Loucy (cell line): Measurements from ENCODE around the gene PC.

Experiments used
- H2AFZ ChIP-seq: fragments of 200-600 bp; sonication (generic); 2 replicates; pipeline ENCODE4 v1.6.0; 2016; ENCODE audit warnings: antibody characterized with exemption, mild to moderate bottlenecking, low read length, moderate library complexity
- H3F3A ChIP-seq: fragments of 200-600 bp; 2 replicates; pipeline ENCODE4 v1.6.0; 2016; ENCODE audit warnings: antibody characterized with exemption, low read depth, mild to moderate bottlenecking
- H3K27me3 ChIP-seq: fragments of 200-600 bp; sonication (generic); 2 replicates; pipeline ENCODE4 v1.6.1; 2014; ENCODE audit warnings: low read length, mild to moderate bottlenecking; ENCODE audit not compliant: insufficient read depth, poor library complexity, severe bottlenecking
- H3K36me3 ChIP-seq: fragments of 200-600 bp; sonication (generic); 2 replicates; pipeline ENCODE4 v1.6.1; 2016; ENCODE audit warnings: low read length; ENCODE audit not compliant: insufficient read depth
- H3K4me1 ChIP-seq: fragments of 200-600 bp; sonication (generic); 2 replicates; pipeline ENCODE4 v1.5.1; 2014; ENCODE audit warnings: low read length, mild to moderate bottlenecking; ENCODE audit not compliant: insufficient read depth, poor library complexity, severe bottlenecking
- H3K4me2 ChIP-seq: fragments of 200-600 bp; sonication (generic); 2 replicates; pipeline ENCODE4 v1.6.0; 2014; ENCODE audit warnings: antibody characterized with exemption, low read length, low read depth, mild to moderate bottlenecking; ENCODE audit not compliant: poor library complexity, severe bottlenecking
- H3K4me3 ChIP-seq: fragments of 200-600 bp; sonication (generic); 2 replicates; pipeline ENCODE4 v1.5.1; 2014; ENCODE audit warnings: low read length, mild to moderate bottlenecking, mixed read lengths; ENCODE audit not compliant: poor library complexity, severe bottlenecking
- H3K79me2 ChIP-seq: fragments of 200-600 bp; sonication (generic); 2 replicates; pipeline ENCODE4 v1.6.1; 2014; ENCODE audit warnings: low read length; ENCODE audit not compliant: insufficient read depth
- H3K9ac ChIP-seq: fragments of 200-600 bp; sonication (generic); 2 replicates; pipeline ENCODE4 v1.6.0; 2014; ENCODE audit warnings: mild to moderate bottlenecking, low read depth, low read length, moderate library complexity; ENCODE audit not compliant: poor library complexity, severe bottlenecking
- H3K9me2 ChIP-seq: fragments of 200-600 bp; sonication (generic); replicated peaks from 2 replicates; pipeline ENCODE4 v1.6.1; 2016; ENCODE audit warnings: low read depth, low read length, mixed read lengths
- H3K9me3 ChIP-seq: fragments of 200-600 bp; sonication (generic); 2 replicates; pipeline ENCODE4 v1.6.1; 2014; ENCODE audit warnings: mild to moderate bottlenecking, antibody characterized with exemption, low read length, low read depth; ENCODE audit not compliant: insufficient read depth
- H4K20me1 ChIP-seq: fragments of 200-600 bp; sonication (generic); 2 replicates; pipeline ENCODE4 v1.6.0; 2014; ENCODE audit warnings: antibody characterized with exemption, low read length, mild to moderate bottlenecking; ENCODE audit not compliant: insufficient read depth, poor library complexity, severe bottlenecking
- EZH2phosphoT487 ChIP-seq: fragments of 200-600 bp; IDR thresholded peaks from 2 replicates; pipeline ENCODE4 v1.6.1; 2018; ENCODE audit warnings: antibody characterized with exemption, mild to moderate bottlenecking, moderate library complexity, borderline replicate concordance
- TF ChIP-seq, protein P1 (sequence below): fragments of 200-600 bp; sonication (generic); conservative IDR thresholded peaks from 2 replicates; pipeline ENCODE4 v1.5.1; 2014; ENCODE audit warnings: mild to moderate bottlenecking, antibody characterized with exemption, low read length

PC gene

DNA sequence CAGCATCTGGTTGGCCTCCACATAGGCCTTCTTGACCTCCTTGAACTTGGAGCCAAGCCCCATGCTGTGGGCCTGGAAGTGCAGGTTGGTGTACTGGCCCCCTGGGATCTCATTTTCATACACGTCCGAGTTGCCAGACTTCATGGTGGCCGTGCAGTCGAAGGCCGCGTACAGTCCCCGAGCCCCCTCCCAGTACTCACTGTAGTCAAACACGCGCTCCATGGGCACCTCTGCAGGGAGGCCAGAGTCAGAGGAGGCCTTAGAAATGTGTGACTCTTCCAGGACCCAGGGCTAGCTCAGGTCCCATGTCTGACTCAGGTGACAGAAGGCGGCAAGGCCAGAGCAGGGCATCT lies 108.0 kb downstream of the PC start:
- H3K9me2 ChIP-seq, result no peaks in the 10 kb centered on the region
- peaks cover 8% of the 10 kb centered on the region for H3K4me1 ChIP-seq
- H3K27me3 ChIP-seq, result no peaks in the 10 kb centered on the region
- TF ChIP-seq, protein P1, sequence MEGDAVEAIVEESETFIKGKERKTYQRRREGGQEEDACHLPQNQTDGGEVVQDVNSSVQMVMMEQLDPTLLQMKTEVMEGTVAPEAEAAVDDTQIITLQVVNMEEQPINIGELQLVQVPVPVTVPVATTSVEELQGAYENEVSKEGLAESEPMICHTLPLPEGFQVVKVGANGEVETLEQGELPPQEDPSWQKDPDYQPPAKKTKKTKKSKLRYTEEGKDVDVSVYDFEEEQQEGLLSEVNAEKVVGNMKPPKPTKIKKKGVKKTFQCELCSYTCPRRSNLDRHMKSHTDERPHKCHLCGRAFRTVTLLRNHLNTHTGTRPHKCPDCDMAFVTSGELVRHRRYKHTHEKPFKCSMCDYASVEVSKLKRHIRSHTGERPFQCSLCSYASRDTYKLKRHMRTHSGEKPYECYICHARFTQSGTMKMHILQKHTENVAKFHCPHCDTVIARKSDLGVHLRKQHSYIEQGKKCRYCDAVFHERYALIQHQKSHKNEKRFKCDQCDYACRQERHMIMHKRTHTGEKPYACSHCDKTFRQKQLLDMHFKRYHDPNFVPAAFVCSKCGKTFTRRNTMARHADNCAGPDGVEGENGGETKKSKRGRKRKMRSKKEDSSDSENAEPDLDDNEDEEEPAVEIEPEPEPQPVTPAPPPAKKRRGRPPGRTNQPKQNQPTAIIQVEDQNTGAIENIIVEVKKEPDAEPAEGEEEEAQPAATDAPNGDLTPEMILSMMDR, result no peak
- no peak for TF ChIP-seq EZH2phosphoT487
- H4K20me1 ChIP-seq, result no peaks in the 10 kb centered on the region
- no peak overlapping the region for H3K4me3 ChIP-seq
- H3K79me2 ChIP-seq, result peaks cover 15% of the 10 kb centered on the region; the same call in 1 of the 2 replicates
- H2AFZ ChIP-seq, result no peak overlapping the region
- no peak overlapping the region for H3K9ac ChIP-seq
- H3K36me3 ChIP-seq, result peaks cover 17% of the 10 kb centered on the region; the same call in 1 of the 2 replicates
- H3K9me3 ChIP-seq, result no peaks in the 10 kb centered on the region
- no peak overlapping the region for H3K4me2 ChIP-seq
- H3F3A ChIP-seq, result no peaks in the 10 kb centered on the region

DNA sequence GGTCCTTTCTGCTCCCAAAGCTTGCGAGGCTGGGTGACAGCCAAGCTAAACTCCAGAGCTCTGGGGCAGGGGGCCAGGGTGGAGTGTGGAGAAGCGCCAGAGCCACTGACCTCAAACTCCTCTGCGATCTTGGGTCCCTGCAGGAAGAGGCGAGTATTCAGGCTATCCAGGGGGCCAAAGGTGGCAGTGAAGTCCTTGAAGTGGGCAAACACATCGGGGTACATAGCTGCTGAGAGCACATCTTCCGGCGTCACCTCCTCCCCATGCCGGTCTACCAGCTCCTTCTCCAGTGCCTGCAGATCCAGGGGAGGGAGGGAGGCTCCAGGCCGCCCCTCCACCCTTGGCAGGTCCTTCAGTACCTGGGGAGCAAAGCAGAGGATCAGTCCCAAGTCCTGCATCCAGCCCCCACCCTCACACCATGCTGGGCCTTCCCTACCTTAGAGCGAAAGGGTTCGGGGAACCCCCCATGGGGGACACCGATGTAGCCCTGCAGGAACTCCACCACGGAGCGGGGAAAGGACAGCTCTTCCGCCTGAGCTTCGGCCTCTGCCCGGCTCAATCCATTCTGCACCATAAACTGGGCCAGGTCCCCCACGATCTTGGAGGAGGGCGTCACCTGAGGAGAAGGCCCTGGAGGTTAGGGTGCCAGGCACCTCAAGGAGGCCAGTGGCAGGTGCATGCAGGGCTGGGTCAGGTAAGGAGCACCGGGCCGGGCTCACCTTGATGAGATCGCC lies 108.5 kb downstream of the PC start:
- no peaks in the 10 kb centered on the region for H3K9me2 ChIP-seq
- no peaks in the 10 kb centered on the region for H3K27me3 ChIP-seq
- no peak overlapping the region for H3K4me2 ChIP-seq
- H3K4me1 ChIP-seq, result peaks cover 7% of the 10 kb centered on the region
- no peak overlapping the region for H3K9ac ChIP-seq
- peaks cover 17% of the 10 kb centered on the region; the same call in 1 of the 2 replicates for H3K36me3 ChIP-seq
- no peaks in the 10 kb centered on the region for H3K9me3 ChIP-seq
- no peaks in the 10 kb centered on the region for H3F3A ChIP-seq
- peaks cover under 1% of the 10 kb centered on the region for H4K20me1 ChIP-seq
- H3K79me2 ChIP-seq, result peaks cover 16% of the 10 kb centered on the region
- no peak for TF ChIP-seq EZH2phosphoT487
- TF ChIP-seq, protein P1, result no peak
- H2AFZ ChIP-seq, result no peak overlapping the region
- no peak overlapping the region for H3K4me3 ChIP-seq

DNA sequence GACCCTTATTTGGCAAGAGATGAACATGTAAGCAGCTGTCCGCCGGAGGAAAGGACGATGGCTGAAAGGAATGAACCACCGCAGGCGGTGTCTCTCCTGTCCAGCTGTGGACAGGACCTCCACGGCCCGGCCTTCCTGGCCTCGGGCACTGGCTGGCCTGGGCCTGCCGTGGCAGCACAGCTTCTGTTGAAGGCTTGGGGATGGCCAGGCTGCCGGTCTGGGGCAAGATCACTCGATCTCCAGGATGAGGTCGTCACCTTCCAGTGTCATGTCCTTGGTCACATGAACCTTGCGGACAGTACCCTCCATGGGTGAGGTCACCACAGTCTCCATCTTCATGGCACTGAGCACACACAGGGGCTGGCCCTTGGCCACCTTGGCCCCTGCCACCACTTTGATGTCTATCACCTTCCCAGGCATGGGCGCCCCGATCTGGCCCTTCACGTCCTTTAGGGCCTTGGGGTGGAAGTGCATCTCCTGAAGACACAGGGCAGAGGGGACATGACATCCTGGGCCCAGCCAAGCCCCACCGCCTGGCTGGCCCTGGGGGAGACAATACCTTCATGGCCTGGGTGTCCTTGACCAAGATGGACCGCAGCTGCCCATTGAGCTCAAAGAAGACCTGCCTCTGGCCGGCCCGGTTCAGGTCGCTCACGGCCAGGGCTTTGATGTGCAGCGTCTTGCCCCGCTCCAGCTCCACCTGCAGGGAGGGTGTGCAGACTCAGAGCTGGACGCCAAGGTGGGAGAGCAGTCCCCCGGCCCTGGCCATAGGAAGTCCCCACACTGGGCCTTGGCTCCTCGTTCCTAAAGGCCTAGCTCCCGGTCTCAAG lies 109.3 kb downstream of the PC start:
- H3K36me3 ChIP-seq, result peaks cover 17% of the 10 kb centered on the region; the same call in 1 of the 2 replicates

More for the DNA sequence above, 109.3 kb downstream of the PC start:
- no peak overlapping the region for H3K4me3 ChIP-seq
- H3K4me2 ChIP-seq, result no peak overlapping the region
- peaks cover 24% of the 10 kb centered on the region for H3K79me2 ChIP-seq
- H3K9ac ChIP-seq, result no peak overlapping the region
- no peaks in the 10 kb centered on the region for H3F3A ChIP-seq
- H4K20me1 ChIP-seq, result peaks cover 8% of the 10 kb centered on the region
- peaks cover 12% of the 10 kb centered on the region for H3K4me1 ChIP-seq
- no peaks in the 10 kb centered on the region for H3K9me2 ChIP-seq
- H3K9me3 ChIP-seq, result no peaks in the 10 kb centered on the region
- no peak for TF ChIP-seq EZH2phosphoT487
- TF ChIP-seq, protein P1, result no peak
- no peak overlapping the region for H2AFZ ChIP-seq
- no peaks in the 10 kb centered on the region for H3K27me3 ChIP-seq
